ENCODE data around the gene ANXA2R. TPM values are rescaled to one million over a fixed set of nuclear protein-coding genes. Genes with fewer than 3 reads are reported as not detected.

Gene ANXA2R
- total RNA-seq, 1 experiment from 2014 or later: 0.20 TPM

GRCh38 chr5:43016217-43016779 lies 23.8 kb downstream of the ANXA2R start:
- peak; percentile 35 for DNase-seq
- Histone ChIP-seq H3K23ac (ENCODE audit: insufficient read length, low read depth, low read length) (no peak overlapping the region), H3K18ac (ENCODE audit: insufficient read length, low read depth, low read length) (no peak overlapping the region), H3K4ac (ENCODE audit: low read depth, low read length) (no peak overlapping the region), H2BK12ac (ENCODE audit: insufficient read length, low read depth, low read length) (no peak overlapping the region), H3K9me3 (ENCODE audit: control insufficient read depth, low read depth, low read length) (no peaks in the 10 kb centered on the region), H2AFZ (ENCODE audit: low read length) (no peak overlapping the region), H3K4me2 (ENCODE audit: insufficient read depth, insufficient read length, low read length) (no peak overlapping the region), H2BK5ac (ENCODE audit: insufficient read length, low read length) (no peak overlapping the region), H3K79me1 (ENCODE audit: insufficient read depth, low read depth, low read length, poor library complexity, severe bottlenecking) (no peaks in the 10 kb centered on the region), H4K20me1 (ENCODE audit: control insufficient read depth, insufficient read depth, insufficient read length) (no peaks in the 10 kb centered on the region), H3K79me2 (ENCODE audit: insufficient read depth, low read length) (no peaks in the 10 kb centered on the region), H3K27me3 (ENCODE audit: insufficient read depth, low read length) (peaks cover 54% of the 10 kb centered on the region), H3K4me1 (ENCODE audit: insufficient read depth, low read length) (peaks cover 9% of the 10 kb centered on the region), H3K56ac (ENCODE audit: insufficient read length, low read depth, low read length) (no peak overlapping the region), H3T11ph (ENCODE audit: low read length) (no peak overlapping the region), H2BK15ac (ENCODE audit: low read depth, low read length) (no peak overlapping the region), H2BK120ac (ENCODE audit: low read depth, low read length, poor library complexity, severe bottlenecking) (no peak overlapping the region), H4K91ac (ENCODE audit: insufficient read length, low read depth, low read length) (no peak overlapping the region), H2BK20ac (ENCODE audit: low read depth, low read length, poor library complexity, severe bottlenecking) (no peak overlapping the region), H3K9ac (ENCODE audit: extremely low read depth, insufficient read length, low read length) (no peak overlapping the region), H2AK5ac (ENCODE audit: insufficient read length, low read length) (no peak overlapping the region), H3K27ac (ENCODE audit: insufficient read length, low read depth, low read length) (no peak overlapping the region), H3K23me2 (ENCODE audit: insufficient read length, low read depth, low read length, poor library complexity, severe bottlenecking) (peaks cover 12% of the 10 kb centered on the region), H4K8ac (replicated peaks; ENCODE audit: insufficient read length, low read depth, low read length) (no peak overlapping the region), H3K14ac (ENCODE audit: insufficient read depth, low read length) (no peak overlapping the region), H4K5ac (ENCODE audit: insufficient read length, low read depth, low read length) (no peak overlapping the region)
- Mint-ChIP-seq H3K4me1 (peaks cover 37 to 40% of the 10 kb centered on the region in 2 experiments), H3K36me3 (ENCODE audit: insufficient read depth in 1 of 3, low read depth in 3 of 3) (no peaks in the 10 kb centered on the region), H3K27ac (no peak overlapping the region), H3K9me3 (peaks cover 0 to 2% of the 10 kb centered on the region in 2 experiments; a peak in 2 of 5 replicates), H3K27me3 (ENCODE audit: low read depth) (peaks cover 99% of the 10 kb centered on the region), H3K4me3 (peak overlapping the region in 1 of 2 experiments; percentile 36; a peak in 3 of 5 replicates)
- no CpG with 5 or more reads among the region's 5 CpGs for WGBS (ENCODE audit: extremely low coverage, insufficient read length, low lambda C conversion rate)
- TF ChIP-seq CTCF (conservative IDR thresholded peaks at IDR 0.05): no peak

Data from H9 (cell line).